Measurements from ENCODE around the gene SYT14.

DNA sequence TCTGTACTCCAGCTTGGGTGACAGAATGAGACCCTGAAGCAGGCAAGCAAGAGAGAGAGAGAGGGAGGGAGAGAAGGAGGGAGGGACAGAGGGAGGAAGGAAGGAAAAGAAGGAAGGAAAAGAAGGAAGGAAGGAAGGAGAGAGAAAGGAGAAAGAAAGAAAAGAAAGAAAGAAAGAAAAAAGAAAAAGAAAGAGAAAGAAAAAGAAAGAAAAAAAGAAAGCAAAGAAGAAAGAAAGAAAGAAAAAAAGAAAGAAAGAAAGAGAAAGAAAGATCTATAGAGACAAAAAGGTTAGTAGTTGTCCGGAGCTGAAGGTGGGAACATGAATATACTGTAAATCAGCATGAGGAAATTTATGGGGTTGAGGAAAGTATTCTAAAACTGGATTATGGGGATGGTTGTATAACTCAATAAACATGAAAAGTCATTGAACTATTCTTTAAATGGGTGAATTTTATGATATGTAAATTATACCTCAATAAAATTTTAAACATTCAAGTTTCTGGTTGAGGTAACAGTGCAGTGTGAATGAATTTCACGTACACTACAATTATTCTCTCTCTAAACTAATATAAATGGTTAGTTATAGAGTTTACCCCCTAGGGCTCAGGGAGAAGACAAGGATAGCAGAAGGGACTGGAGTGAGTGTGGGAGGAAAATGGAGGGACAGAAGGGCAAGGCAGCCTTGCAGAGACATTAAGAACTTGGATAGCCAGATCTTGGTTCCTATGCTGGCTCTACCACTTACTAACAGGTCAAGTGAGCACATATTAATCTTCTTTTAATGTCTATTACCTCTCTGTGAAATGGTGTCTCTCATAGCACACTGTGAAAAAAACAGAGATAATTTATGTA is 269.8 kb downstream of the SYT14 start:
- TF ChIP-seq CTCF (IDR thresholded peaks at IDR 0.05) (no peak), POLR2A (IDR thresholded peaks at IDR 0.05) (no peak)
